NCI-H2107 treated with DMSO at 0.1 percent for 48 hours (cell line): ENCODE measurements around the gene KIT.

ENCODE experiments used
- DNase-seq: peaks from one replicate; lab custom pipeline; 2025; ENCODE audit not compliant: unreplicated experiment; lab: John Stamatoyannopoulos, UW

The KIT gene

GRCh38 chr4:54742636-54743399, 85.1 kb downstream of the KIT start:
- no peak for DNase-seq

- no peak for DNase-seq
These were observed 85.8 kb downstream of the KIT start for GRCh38 chr4:54743562-54743961.

- DNase-seq, result no peak
These were observed 86.7 kb downstream of the KIT start for GRCh38 chr4:54744487-54744886.

GRCh38 chr4:54745031-54745770, 87.4 kb downstream of the KIT start:
- no peak for DNase-seq

GRCh38 chr4:54746218-54746617, 88.5 kb downstream of the KIT start:
- peak; percentile 58 for DNase-seq

GRCh38 chr4:54750341-54750740, 92.6 kb downstream of the KIT start:
- no peak for DNase-seq

GRCh38 chr4:54754394-54754793, 96.6 kb downstream of the KIT start:
- DNase-seq, result no peak

- DNase-seq, result peak; percentile 13
These were observed 106.7 kb downstream of the KIT start for GRCh38 chr4:54764476-54764875.

- no peak for DNase-seq
These were observed 109.6 kb downstream of the KIT start for GRCh38 chr4:54767376-54767775.

- DNase-seq, result no peak
These were observed 115.3 kb downstream of the KIT start for GRCh38 chr4:54773022-54773421.

- DNase-seq, result no peak
These were observed 121.3 kb downstream of the KIT start for GRCh38 chr4:54779036-54779435.

GRCh38 chr4:54779476-54780148, 121.9 kb downstream of the KIT start:
- no peak for DNase-seq

GRCh38 chr4:54780149-54780495, 122.4 kb downstream of the KIT start:
- DNase-seq, result no peak

- DNase-seq, result no peak
These were observed 124.0 kb downstream of the KIT start for GRCh38 chr4:54781756-54782155.

- DNase-seq, result no peak
These were observed 125.8 kb downstream of the KIT start for GRCh38 chr4:54783402-54784110.

- DNase-seq, result no peak
These were observed 126.5 kb downstream of the KIT start for GRCh38 chr4:54784161-54784671.
